PC-3 (cell line): ENCODE data around the gene ETNK2. TPM values are rescaled to one million over a fixed set of nuclear protein-coding genes. Genes with fewer than 3 reads are reported as not detected.

Experiments
- ATAC-seq: fragments of 200-7000 bp; cut with Tn5 transposase; 2 replicates; pipeline ENCODE4 v1.9.1; 2020; ENCODE audit warnings: mild to moderate bottlenecking, moderate library complexity
- BruUV-seq: library from RNA; stranded (reverse); fragments of 400-500 nt; replicated peaks from 2 replicates; lab custom pipeline; 2021; lab: Mats Ljungman, UMichigan
- CTCF ChIA-PET: fragments of 300-600 bp; sonication (Branson Sonifier 250); formaldehyde crosslinking; loops from one replicate; lab custom pipeline; 2022; ENCODE audit warnings: antibody characterized with exemption; lab: Charles Lee
- POLR2A ChIA-PET: fragments of 300-600 bp; sonication (Branson Sonifier 250); formaldehyde crosslinking; loops from one replicate; lab custom pipeline; 2022; ENCODE audit warnings: antibody characterized with exemption; ENCODE audit not compliant: unreplicated experiment; lab: Charles Lee
- DNase-seq: peaks from one replicate; pipeline ENCODE4 v3.0.0-alpha.2; 2015
- H2AFZ ChIP-seq: fragments of 300-600 bp; sonication (generic); 2 replicates; pipeline ENCODE4 v1.6.0; 2016; ENCODE audit warnings: antibody characterized with exemption, low read length
- H3F3A ChIP-seq: fragments of 300-600 bp; sonication (generic); one replicate; pipeline ENCODE4 v1.6.0; 2017; ENCODE audit warnings: antibody characterized with exemption, low read length, control low read depth, mild to moderate bottlenecking; ENCODE audit not compliant: unreplicated experiment
- H3K27ac ChIP-seq: fragments of 300-600 bp; sonication (generic); 2 replicates; pipeline ENCODE4 v1.5.1; 2016; ENCODE audit warnings: mild to moderate bottlenecking, low read length
- H3K27me3 ChIP-seq: fragments of 300-600 bp; sonication (generic); 2 replicates; pipeline ENCODE4 v1.6.1; 2016; ENCODE audit warnings: low read length, mixed read lengths
- H3K36me3 ChIP-seq: fragments of 300-600 bp; sonication (generic); 2 replicates; pipeline ENCODE4 v1.6.1; 2016; ENCODE audit warnings: low read depth, mixed run types, low read length, mixed read lengths
- H3K4me1 ChIP-seq: fragments of 300-600 bp; sonication (generic); 2 replicates; pipeline ENCODE4 v1.5.1; 2016; ENCODE audit warnings: low read length; ENCODE audit not compliant: insufficient read depth
- H3K4me2 ChIP-seq: fragments of 300-600 bp; sonication (generic); 2 replicates; pipeline ENCODE4 v1.6.0; 2016; ENCODE audit warnings: low read length
- H3K4me3 ChIP-seq: fragments of 300-600 bp; sonication (generic); 2 replicates; pipeline ENCODE4 v1.5.1; 2016; ENCODE audit warnings: mild to moderate bottlenecking, low read length, mixed read lengths
- H3K79me2 ChIP-seq: fragments of 300-600 bp; sonication (generic); 2 replicates; pipeline ENCODE4 v1.6.1; 2017; ENCODE audit warnings: low read length, mixed read lengths
- H3K9ac ChIP-seq: fragments of 300-600 bp; sonication (generic); 2 replicates; pipeline ENCODE4 v1.6.0; 2016; ENCODE audit warnings: mild to moderate bottlenecking, low read length
- H3K9me2 ChIP-seq: fragments of 300-600 bp; sonication (generic); replicated peaks from 2 replicates; pipeline ENCODE4 v1.6.1; 2016; ENCODE audit warnings: mixed run types, low read length, mixed read lengths
- H3K9me3 ChIP-seq: fragments of 300-600 bp; sonication (generic); 2 replicates; pipeline ENCODE4 v1.6.1; 2016; ENCODE audit warnings: low read length, mixed read lengths
- H4K20me1 ChIP-seq: fragments of 300-600 bp; sonication (generic); 2 replicates; pipeline ENCODE4 v1.6.1; 2016; ENCODE audit warnings: low read length, mixed read lengths
- EZH2 ChIP-seq: fragments of 300-600 bp; sonication (generic); IDR thresholded peaks from one replicate; pipeline ENCODE4 v1.6.1; 2017; ENCODE audit warnings: antibody characterized with exemption, mild to moderate bottlenecking, low read length; ENCODE audit not compliant: unreplicated experiment
- EZH2phosphoT487 ChIP-seq: fragments of 300-600 bp; sonication (generic); IDR thresholded peaks from 2 replicates; pipeline ENCODE4 v1.6.1; 2018; ENCODE audit warnings: mild to moderate bottlenecking, antibody characterized with exemption, low read length, borderline replicate concordance
- intact Hi-C: fragments of 100-400 bp; cut with micrococcal nuclease; formaldehyde crosslinking; loops from 2 replicates; pipeline ENCODE4 v1.9.0; 2023
- total RNA-seq: library from RNA; depleted of rRNA; stranded (reverse); fragments of >200 nt; gene quantifications from 2 replicates; pipeline ENCODE4 v1.2.3, GENCODE V29; 2014
- TF ChIP-seq, protein P1 (sequence below): fragments of 300-600 bp; sonication (generic); conservative IDR thresholded peaks from 2 replicates; pipeline ENCODE4 v1.5.1; 2017; ENCODE audit warnings: antibody characterized with exemption, low read depth, mild to moderate bottlenecking, low read length

Gene ETNK2
- total RNA-seq, 1 experiment from 2014 or later: 37.1 TPM

DNA sequence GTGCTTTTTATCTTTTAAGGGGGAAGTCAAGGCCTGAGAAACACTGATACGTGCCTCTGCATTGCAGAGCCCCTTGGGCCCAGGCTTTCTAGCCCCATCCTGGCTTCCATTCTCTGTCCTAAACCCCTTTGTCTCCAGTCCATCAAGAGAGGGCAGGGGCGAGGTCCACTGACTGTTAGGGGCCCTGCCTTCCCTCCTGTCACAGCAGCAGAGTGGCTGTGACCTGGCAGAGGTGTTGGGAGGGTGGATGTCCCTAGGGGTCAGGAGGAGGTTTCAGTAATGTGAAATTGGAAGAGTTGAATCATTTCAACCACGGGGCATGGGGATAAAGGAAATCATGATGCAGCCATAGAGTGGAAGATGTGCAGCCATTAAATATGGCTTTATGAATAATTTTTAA lies 54.9 kb downstream of the ETNK2 start:
- ChIA-PET CTCF (no interaction called here), POLR2A (no interaction called here)
- H3K4me1 ChIP-seq: peaks cover 45% of the 10 kb centered on the region
- H3K9me2 ChIP-seq: no peaks in the 10 kb centered on the region
- no peak overlapping the region for H3K9ac ChIP-seq
- H3K9me3 ChIP-seq: no peaks in the 10 kb centered on the region
- ATAC-seq (no peak), DNase-seq (no peak)
- H4K20me1 ChIP-seq: peaks cover 21% of the 10 kb centered on the region; the same call in 1 of the 2 replicates
- TF ChIP-seq, protein P1, sequence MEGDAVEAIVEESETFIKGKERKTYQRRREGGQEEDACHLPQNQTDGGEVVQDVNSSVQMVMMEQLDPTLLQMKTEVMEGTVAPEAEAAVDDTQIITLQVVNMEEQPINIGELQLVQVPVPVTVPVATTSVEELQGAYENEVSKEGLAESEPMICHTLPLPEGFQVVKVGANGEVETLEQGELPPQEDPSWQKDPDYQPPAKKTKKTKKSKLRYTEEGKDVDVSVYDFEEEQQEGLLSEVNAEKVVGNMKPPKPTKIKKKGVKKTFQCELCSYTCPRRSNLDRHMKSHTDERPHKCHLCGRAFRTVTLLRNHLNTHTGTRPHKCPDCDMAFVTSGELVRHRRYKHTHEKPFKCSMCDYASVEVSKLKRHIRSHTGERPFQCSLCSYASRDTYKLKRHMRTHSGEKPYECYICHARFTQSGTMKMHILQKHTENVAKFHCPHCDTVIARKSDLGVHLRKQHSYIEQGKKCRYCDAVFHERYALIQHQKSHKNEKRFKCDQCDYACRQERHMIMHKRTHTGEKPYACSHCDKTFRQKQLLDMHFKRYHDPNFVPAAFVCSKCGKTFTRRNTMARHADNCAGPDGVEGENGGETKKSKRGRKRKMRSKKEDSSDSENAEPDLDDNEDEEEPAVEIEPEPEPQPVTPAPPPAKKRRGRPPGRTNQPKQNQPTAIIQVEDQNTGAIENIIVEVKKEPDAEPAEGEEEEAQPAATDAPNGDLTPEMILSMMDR: no peak
- TF ChIP-seq EZH2 (no peak), EZH2phosphoT487 (no peak)
- BruUV-seq: no TSS peak
- no peaks in the 10 kb centered on the region for H3F3A ChIP-seq
- no peak overlapping the region for H2AFZ ChIP-seq
- intact Hi-C loops: no loop called here
- no peak overlapping the region for H3K27ac ChIP-seq
- H3K27me3 ChIP-seq: no peaks in the 10 kb centered on the region
- H3K4me3 ChIP-seq: no peak overlapping the region
- peaks cover 100% of the 10 kb centered on the region for H3K79me2 ChIP-seq
- H3K4me2 ChIP-seq: no peak overlapping the region
- no peaks in the 10 kb centered on the region for H3K36me3 ChIP-seq

DNA sequence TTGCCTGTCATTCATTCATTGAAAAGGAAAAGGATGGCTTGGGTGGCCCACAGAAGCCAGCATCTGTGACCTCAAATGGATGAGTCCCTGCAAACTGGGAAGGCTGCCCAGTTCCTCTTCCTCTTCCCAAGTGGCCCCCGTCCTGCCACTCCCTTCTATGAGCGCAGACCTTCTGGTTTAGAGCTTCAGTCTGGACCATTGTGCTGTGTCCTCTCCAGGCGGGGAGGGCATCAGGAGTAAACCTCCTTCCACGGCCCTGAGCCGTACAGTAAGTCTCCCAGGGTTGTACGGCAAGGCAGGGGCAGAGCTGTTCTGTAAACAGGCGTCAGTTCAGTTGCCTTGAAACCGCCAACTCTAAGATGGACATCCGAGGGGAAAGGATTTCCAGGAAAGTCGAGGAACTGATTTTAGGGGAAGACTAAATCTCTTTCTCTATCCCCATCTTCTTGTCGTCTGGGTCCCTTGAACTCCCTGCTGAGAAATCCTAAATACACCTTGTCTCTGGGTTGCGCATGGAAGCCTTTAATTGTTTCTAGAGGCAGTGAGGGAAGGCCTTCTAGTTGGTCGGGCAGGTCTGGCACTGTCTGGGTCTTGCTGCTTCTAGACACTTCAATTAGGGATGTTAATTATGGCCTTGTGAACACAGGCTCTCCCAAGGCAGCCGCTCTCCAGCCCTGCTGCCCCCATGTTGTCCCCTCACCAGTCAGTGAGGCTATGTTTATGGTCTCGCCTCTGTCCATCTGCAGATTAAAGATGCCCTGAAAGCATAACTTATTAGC lies 56.8 kb downstream of the ETNK2 start:
- intact Hi-C loops: no loop called here
- Histone ChIP-seq H3K79me2 (peaks cover 100% of the 10 kb centered on the region), H4K20me1 (peaks cover 30% of the 10 kb centered on the region), H3K9me3 (no peaks in the 10 kb centered on the region), H3K36me3 (no peaks in the 10 kb centered on the region), H3K4me1 (peaks cover 27% of the 10 kb centered on the region), H3K9me2 (no peaks in the 10 kb centered on the region), H3K27me3 (no peaks in the 10 kb centered on the region), H3F3A (no peaks in the 10 kb centered on the region), H3K4me3 (no peak overlapping the region), H2AFZ (no peak overlapping the region), H3K9ac (no peak overlapping the region), H3K27ac (no peak overlapping the region), H3K4me2 (no peak overlapping the region)
- TF ChIP-seq, protein P1: no peak
- TF ChIP-seq EZH2phosphoT487: no peak
- TF ChIP-seq EZH2: no peak
- peak; percentile 36 for DNase-seq
- POLR2A ChIA-PET: no interaction called here
- peak; percentile 36; the same call in 1 of the 2 replicates for ATAC-seq
- BruUV-seq: no TSS peak
- CTCF ChIA-PET: interaction anchor here (1.6 kb wide), 1 partner anchor 33 kb away, joined by 4 read pairs; no protein-coding TSS in a partner anchor

DNA sequence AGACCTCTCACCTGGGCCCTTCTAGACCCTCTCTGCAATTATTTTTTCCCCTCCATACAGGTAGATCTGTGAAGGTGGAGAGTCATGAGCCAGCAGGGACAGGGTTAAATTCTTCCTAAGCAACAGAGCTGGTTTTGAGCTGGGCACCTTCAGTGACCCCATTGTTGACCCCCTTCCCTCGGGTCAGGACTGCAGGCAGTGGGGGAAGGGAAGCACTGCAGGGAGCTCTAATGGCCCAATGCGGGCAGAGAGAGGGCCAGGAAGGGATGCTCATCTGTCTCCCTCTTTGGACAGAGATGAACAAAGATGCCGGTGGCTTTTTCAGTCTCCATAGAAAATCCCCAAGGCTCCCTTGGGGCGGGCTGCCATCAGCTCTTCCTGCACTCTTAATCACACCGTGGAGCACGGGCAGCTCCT lies 57.5 kb downstream of the ETNK2 start:
- POLR2A ChIA-PET: no interaction called here
- no peak overlapping the region for H3K4me3 ChIP-seq
- TF ChIP-seq EZH2phosphoT487 (no peak), EZH2 (no peak)
- TF ChIP-seq, protein P1: no peak
- no peaks in the 10 kb centered on the region for H3K9me3 ChIP-seq
- H3K4me1 ChIP-seq: peaks cover 27% of the 10 kb centered on the region
- no peak overlapping the region for H3K9ac ChIP-seq
- no peaks in the 10 kb centered on the region for H3K27me3 ChIP-seq
- H3K27ac ChIP-seq: no peak overlapping the region
- no peaks in the 10 kb centered on the region for H3K9me2 ChIP-seq
- intact Hi-C loops: no loop called here
- ATAC-seq (no peak; the same call in 1 of the 2 replicates), DNase-seq (no peak)
- H4K20me1 ChIP-seq: peaks cover 35% of the 10 kb centered on the region
- no peak overlapping the region for H2AFZ ChIP-seq
- H3F3A ChIP-seq: no peaks in the 10 kb centered on the region
- H3K36me3 ChIP-seq: no peaks in the 10 kb centered on the region
- no peak overlapping the region for H3K4me2 ChIP-seq
- BruUV-seq: no TSS peak
- H3K79me2 ChIP-seq: peaks cover 100% of the 10 kb centered on the region
- CTCF ChIA-PET: interaction anchor here (1.6 kb wide), 1 partner anchor 34 kb away, joined by 4 read pairs; no protein-coding TSS in a partner anchor
